Trophoblast cell (in vitro differentiated cells and primary cell): ENCODE results near the gene STXBP2.

Source experiments
- DNase-seq, 2 donors: peaks; one replicate each; pipeline ENCODE4 v3.0.0-alpha.2; 2016
- H2AFZ ChIP-seq: 2 replicates; pipeline ENCODE4 v1.6.1; 2013; ENCODE audit warnings: low read length, moderate library complexity, mild to moderate bottlenecking; ENCODE audit not compliant: insufficient read depth, poor library complexity
- H2AK5ac ChIP-seq: 2 replicates; pipeline ENCODE4 v1.6.1; 2013; ENCODE audit warnings: mild to moderate bottlenecking, low read length
- H2BK120ac ChIP-seq: 2 replicates; pipeline ENCODE4 v1.6.1; 2013; ENCODE audit warnings: low read length, mild to moderate bottlenecking, moderate library complexity; ENCODE audit not compliant: insufficient read depth, poor library complexity
- H2BK12ac ChIP-seq: 2 replicates; pipeline ENCODE4 v1.6.1; 2013; ENCODE audit warnings: mild to moderate bottlenecking, low read length, moderate library complexity
- H2BK5ac ChIP-seq: 2 replicates; pipeline ENCODE4 v1.6.1; 2013; ENCODE audit warnings: low read length, low read depth, moderate library complexity, mild to moderate bottlenecking; ENCODE audit not compliant: poor library complexity
- H3K14ac ChIP-seq: 2 replicates; pipeline ENCODE4 v1.6.1; 2013; ENCODE audit warnings: mild to moderate bottlenecking, low read length
- H3K18ac ChIP-seq: 2 replicates; pipeline ENCODE4 v1.6.1; 2013; ENCODE audit warnings: mild to moderate bottlenecking, low read length
- H3K23ac ChIP-seq: 2 replicates; pipeline ENCODE4 v1.6.1; 2013; ENCODE audit warnings: low read length
- H3K27ac ChIP-seq: 2 replicates; pipeline ENCODE4 v1.5.1; 2013; ENCODE audit warnings: low read depth, mild to moderate bottlenecking, inconsistent platforms, low read length, moderate library complexity
- H3K27me3 ChIP-seq: 2 replicates; pipeline ENCODE4 v1.6.1; 2013; ENCODE audit warnings: inconsistent platforms, mild to moderate bottlenecking, low read length, moderate library complexity; ENCODE audit not compliant: insufficient read depth
- H3K36me3 ChIP-seq, 2 experiments: 1 replicate in 1 of 2; 2 replicates in 1 of 2; pipeline ENCODE4 v1.6.1; 2013; ENCODE audit warnings: low read length in 2 of 2, mild to moderate bottlenecking in 2 of 2, moderate library complexity in 1 of 2; ENCODE audit not compliant: insufficient read depth in 2 of 2, control insufficient read depth in 1 of 2
- H3K4ac ChIP-seq: 2 replicates; pipeline ENCODE4 v1.6.1; 2013; ENCODE audit warnings: low read depth, mild to moderate bottlenecking, low read length, moderate library complexity
- H3K4me1 ChIP-seq, 2 experiments: 1 replicate in 1 of 2; 2 replicates in 1 of 2; pipeline ENCODE4 v1.6.1; 2013; ENCODE audit warnings: low read length in 2 of 2, mild to moderate bottlenecking in 2 of 2, moderate library complexity in 1 of 2; ENCODE audit not compliant: insufficient read depth in 2 of 2, control insufficient read depth in 1 of 2
- H3K4me2 ChIP-seq: 2 replicates; pipeline ENCODE4 v1.6.1; 2013; ENCODE audit warnings: inconsistent platforms, mild to moderate bottlenecking, low read length, moderate library complexity
- H3K4me3 ChIP-seq: 2 replicates; pipeline ENCODE4 v1.5.1; 2013; ENCODE audit warnings: mild to moderate bottlenecking, low read depth, low read length, inconsistent platforms
- H3K79me1 ChIP-seq: one replicate; pipeline ENCODE4 v1.6.1; 2013; ENCODE audit warnings: low read length
- H3K79me2 ChIP-seq: 2 replicates; pipeline ENCODE4 v1.6.1; 2013; ENCODE audit warnings: low read length, mild to moderate bottlenecking; ENCODE audit not compliant: control insufficient read depth, insufficient read depth, poor library complexity
- H3K9ac ChIP-seq: 2 replicates; pipeline ENCODE4 v1.6.1; 2013; ENCODE audit warnings: mild to moderate bottlenecking, low read length
- H3K9me3 ChIP-seq: 2 replicates; pipeline ENCODE4 v1.6.1; 2013; ENCODE audit warnings: low read depth, mild to moderate bottlenecking, control low read depth, inconsistent platforms, low read length; ENCODE audit not compliant: insufficient read depth
- H4K12ac ChIP-seq: 2 replicates; pipeline ENCODE4 v1.6.1; 2013; ENCODE audit warnings: low read depth, mild to moderate bottlenecking, low read length, moderate library complexity
- H4K8ac ChIP-seq: 2 replicates; pipeline ENCODE4 v1.6.1; 2013; ENCODE audit warnings: low read depth, mild to moderate bottlenecking, low read length, moderate library complexity
- H4K91ac ChIP-seq: one replicate; pipeline ENCODE4 v1.6.1; 2013; ENCODE audit warnings: low read depth, mild to moderate bottlenecking, low read length, moderate library complexity
- WGBS: extraction: QIAGEN DNeasy Blood & Tissue Kit; methylation state at CpG from one replicate; pipeline ENCODE4 v1.1.7; 2013; ENCODE audit warnings: missing lambda C conversion rate; ENCODE audit not compliant: insufficient read length, insufficient coverage; ENCODE audit errors: extremely low coverage; 5-methylcytosine and 5-hydroxymethylcytosine counted together

The STXBP2 gene

GRCh38 chr19:7625763-7626372 lies 11.0 kb upstream of the STXBP2 start:
- no CpG with 5 or more reads among the region's 34 CpGs for WGBS
- H2BK12ac ChIP-seq: no peak overlapping the region
- peaks cover 2% of the 10 kb centered on the region for H3K79me1 ChIP-seq
- DNase-seq: no peak
- peaks cover 61 to 63% of the 10 kb centered on the region in 2 experiments for H3K36me3 ChIP-seq
- H3K4me3 ChIP-seq: no peak overlapping the region
- no peak overlapping the region for H2BK120ac ChIP-seq
- H2BK5ac ChIP-seq: no peak overlapping the region
- peaks cover 2% of the 10 kb centered on the region for H3K9me3 ChIP-seq
- H3K4me2 ChIP-seq: no peak overlapping the region
- H4K91ac ChIP-seq: no peak overlapping the region
- H2AFZ ChIP-seq: no peak overlapping the region
- H3K18ac ChIP-seq: no peak overlapping the region
- H3K23ac ChIP-seq: no peak overlapping the region
- H3K4me1 ChIP-seq: peaks cover 11% of the 10 kb centered on the region in 2 experiments
- no peaks in the 10 kb centered on the region for H3K27me3 ChIP-seq
- H3K27ac ChIP-seq: no peak overlapping the region
- no peak overlapping the region for H2AK5ac ChIP-seq
- peaks cover 21% of the 10 kb centered on the region for H3K79me2 ChIP-seq
- no peak overlapping the region for H3K4ac ChIP-seq
- no peak overlapping the region for H3K14ac ChIP-seq
- no peak overlapping the region for H4K8ac ChIP-seq
- H3K9ac ChIP-seq: no peak overlapping the region
- no peak overlapping the region for H4K12ac ChIP-seq

- Histone ChIP-seq H3K9me3 (peaks cover 2% of the 10 kb centered on the region), H3K14ac (no peak overlapping the region), H3K9ac (no peak overlapping the region), H2BK12ac (no peak overlapping the region), H3K4me1 (peaks cover 11% of the 10 kb centered on the region in 2 experiments), H4K8ac (no peak overlapping the region), H3K4me3 (no peak overlapping the region), H3K4me2 (no peak overlapping the region), H4K91ac (no peak overlapping the region), H3K27me3 (no peaks in the 10 kb centered on the region), H4K12ac (no peak overlapping the region), H2AK5ac (no peak overlapping the region), H3K27ac (no peak overlapping the region), H2AFZ (no peak overlapping the region), H2BK120ac (no peak overlapping the region), H3K23ac (no peak overlapping the region), H3K36me3 (peaks cover 56 to 57% of the 10 kb centered on the region in 2 experiments), H3K79me2 (peaks cover 21% of the 10 kb centered on the region), H3K18ac (no peak overlapping the region), H3K4ac (peak overlapping the region; percentile 71), H3K79me1 (peaks cover 2% of the 10 kb centered on the region), H2BK5ac (no peak overlapping the region)
- no CpG with 5 or more reads among the region's 24 CpGs for WGBS
- DNase-seq: no peak
Measured at GRCh38 chr19:7627166-7627565, 9.7 kb upstream of the STXBP2 start.

DNA sequence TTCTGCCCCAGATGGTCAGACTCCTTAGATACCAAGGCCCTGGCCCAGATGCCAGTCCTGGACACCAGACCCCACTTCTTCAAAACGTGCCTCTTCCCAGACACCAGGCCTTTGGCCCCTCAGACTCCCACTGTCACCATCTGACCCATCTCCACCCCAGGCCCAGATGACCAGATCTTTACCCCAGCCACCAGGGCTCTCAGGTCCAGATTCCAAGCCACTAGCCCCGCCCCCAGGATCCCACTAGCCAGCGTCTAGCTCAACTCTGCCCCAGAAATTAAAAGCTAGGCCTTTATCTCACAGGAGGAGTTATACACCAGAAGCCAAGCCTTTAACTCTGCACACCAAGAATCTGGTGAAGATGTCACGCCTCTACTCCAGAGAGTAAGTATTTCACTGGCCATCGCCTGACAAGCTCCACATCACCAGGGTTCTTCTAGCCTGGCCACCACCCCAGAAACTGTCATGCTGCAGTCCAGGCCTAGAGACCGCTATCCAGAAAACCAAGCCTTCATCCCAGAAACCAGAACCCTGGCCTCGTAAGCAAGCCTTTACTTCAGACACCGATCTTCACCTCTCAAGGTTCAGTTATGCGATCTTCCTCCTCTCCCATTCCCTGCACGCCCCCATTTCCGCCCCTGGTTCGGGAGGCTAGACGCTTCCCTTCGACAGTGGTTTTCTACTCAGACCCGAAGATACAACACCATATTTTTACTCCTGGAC lies 8.2 kb upstream of the STXBP2 start:
- no CpG with 5 or more reads among the region's 15 CpGs for WGBS
- Histone ChIP-seq H4K91ac (peak overlapping the region; percentile 42), H3K36me3 (peaks cover 42 to 47% of the 10 kb centered on the region in 2 experiments), H4K8ac (peak overlapping the region; percentile 84), H3K4me2 (peak overlapping the region; percentile 83), H2AFZ (peak overlapping the region; percentile 55), H3K27ac (no peak overlapping the region), H3K9me3 (peaks cover 4% of the 10 kb centered on the region), H2BK120ac (peak overlapping the region; percentile 4), H4K12ac (peak overlapping the region; percentile 45), H3K79me1 (peaks cover 2% of the 10 kb centered on the region), H2BK12ac (no peak overlapping the region), H3K4me3 (peak overlapping the region; percentile 93), H3K27me3 (no peaks in the 10 kb centered on the region), H2BK5ac (peak overlapping the region; percentile 12), H3K9ac (peak overlapping the region; percentile 79), H3K23ac (no peak overlapping the region), H3K4me1 (peaks cover 11% of the 10 kb centered on the region in 2 experiments), H3K18ac (peak overlapping the region; percentile 56), H3K14ac (peak overlapping the region; percentile 59), H2AK5ac (peak overlapping the region; percentile 18), H3K4ac (peak overlapping the region; percentile 80), H3K79me2 (peaks cover 21% of the 10 kb centered on the region)
- DNase-seq: no peak

GRCh38 chr19:7629347-7630054 lies 7.4 kb upstream of the STXBP2 start, which contains the start of the genes PET100 and XAB2:
TSS of gene PET100 (plus strand) at chr19:7629793. CDS start at chr19:7629834, 41 bp downstream.
TSS of gene XAB2 (minus strand) at chr19:7629545. CDS start at chr19:7629527, 18 bp downstream.
- H4K8ac ChIP-seq: peak within 1 kb of the TSS; percentile 84
- WGBS: no CpG with 5 or more reads among the region's 40 CpGs
- peaks cover 4% of the 10 kb centered on the region for H3K9me3 ChIP-seq
- H2BK12ac ChIP-seq: no peak within 1 kb of the TSS
- peaks cover 21% of the 10 kb centered on the region for H3K79me2 ChIP-seq
- H3K79me1 ChIP-seq: peaks cover 2% of the 10 kb centered on the region
- H3K9ac ChIP-seq: peak within 1 kb of the TSS; percentile 95
- H3K27ac ChIP-seq: no peak within 1 kb of the TSS
- peak within 1 kb of the TSS; percentile 32 for H2AK5ac ChIP-seq
- H4K12ac ChIP-seq: peak within 1 kb of the TSS; percentile 67
- peak within 1 kb of the TSS; percentile 93 for H3K4me3 ChIP-seq
- peak within 1 kb of the TSS; percentile 56 for H3K18ac ChIP-seq
- H3K36me3 ChIP-seq: peaks cover 35 to 40% of the 10 kb centered on the region in 2 experiments
- H2BK5ac ChIP-seq: peak within 1 kb of the TSS; percentile 15
- H3K4ac ChIP-seq: peak within 1 kb of the TSS; percentile 93
- peak; percentile 98 to 99 for DNase-seq
- H3K27me3 ChIP-seq: no peaks in the 10 kb centered on the region
- H2AFZ ChIP-seq: peak within 1 kb of the TSS; percentile 55
- peak within 1 kb of the TSS; percentile 79 for H4K91ac ChIP-seq
- H3K4me1 ChIP-seq: peaks cover 11% of the 10 kb centered on the region in 2 experiments
- H3K4me2 ChIP-seq: peak within 1 kb of the TSS; percentile 97
- no peak within 1 kb of the TSS for H3K23ac ChIP-seq
- peak within 1 kb of the TSS; percentile 59 for H3K14ac ChIP-seq
- peak within 1 kb of the TSS; percentile 39 for H2BK120ac ChIP-seq
